ENCODE measurements around the gene SLC4A3. TPM values are rescaled to one million over a fixed set of nuclear protein-coding genes. Genes with fewer than 3 reads are reported as not detected.

SLC4A3 gene
- total and polyA plus RNA-seq, 2 of the 8 experiments (the other 6 are each of a cell fraction or from before 2014, with no cell fraction given) = 4.8 to 7.4 TPM

- H3K79me2 ChIP-seq (ENCODE audit: control insufficient read depth in 1 of 2, insufficient read depth in 2 of 2, low read length in 2 of 2) = no peaks in the 10 kb centered on the region
- H3K56ac ChIP-seq (replicated peaks; ENCODE audit: insufficient read length, low read depth, low read length) = no peak overlapping the region
- H3K4me3 ChIP-seq (ENCODE audit: extremely low read depth in 1 of 4, insufficient read depth in 2 of 4, low read depth in 3 of 4, low read length in 4 of 4) = no peak overlapping the region
- H2AFZ ChIP-seq (ENCODE audit: low read length) = no peak overlapping the region
- no peaks in the 10 kb centered on the region for H3K27me3 ChIP-seq (replicated peaks in 1 of 4; ENCODE audit: control insufficient read depth in 3 of 4, extremely low read depth in 1 of 4, insufficient read depth in 3 of 4, low read length in 3 of 4)
- ChIA-PET POLR2A (ENCODE audit: partially characterized antibody) (no interaction called here), CTCF (ENCODE audit: partially characterized antibody) (interaction anchor here (0.6 to 8.0 kb wide), 4 partner anchors 23 to 140 kb away, joined by 3 to 49 read pairs (median 4); no protein-coding TSS in a partner anchor)
- no peak overlapping the region for H3K14ac ChIP-seq (ENCODE audit: insufficient read length)
- H4K5ac ChIP-seq (ENCODE audit: insufficient read length, low read depth, low read length) = no peak overlapping the region
- H2BK120ac ChIP-seq (replicated peaks; ENCODE audit: low read depth, low read length) = no peak overlapping the region
- no peak overlapping the region for H3K27ac ChIP-seq (ENCODE audit: low read depth, low read length)
- H3K79me1 ChIP-seq (ENCODE audit: low read depth, low read length) = no peaks in the 10 kb centered on the region
- WGBS, 2 experiments (ENCODE audit: extremely low coverage in 1 of 2, insufficient coverage in 1 of 2, insufficient read length in 1 of 2, insufficient replicate concordance in 2 of 2, low coverage in 1 of 2, low lambda C conversion rate in 2 of 2, missing lambda C conversion rate in 1 of 2) = 86% methylated on average over 5 of the region's 5 CpGs; no CpG with 5 or more reads in 1 of the 2 experiments
- H2BK20ac ChIP-seq (ENCODE audit: low read length) = no peak overlapping the region
- no peak overlapping the region for H3K23ac ChIP-seq (ENCODE audit: insufficient read length)
- FAIRE-seq (no peak), DNase-seq (ENCODE audit: low read depth in 1 of 2, low spot score in 2 of 2) (no peak)
- H2AK5ac ChIP-seq (ENCODE audit: low read depth, low read length) = no peak overlapping the region
- no peak overlapping the region for H3K4ac ChIP-seq (replicated peaks; ENCODE audit: insufficient read length, low read depth, low read length)
- H2BK15ac ChIP-seq (ENCODE audit: low read length) = no peak overlapping the region
- no peak overlapping the region for H4K8ac ChIP-seq (ENCODE audit: extremely low read depth, insufficient read depth, low read length)
- H3K4me2 ChIP-seq (ENCODE audit: insufficient read depth in 1 of 2, low read depth in 2 of 2, low read length in 2 of 2) = no peak overlapping the region
- TF ChIP-seq NANOG (IDR thresholded peaks at IDR 0.05; ENCODE audit: insufficient read depth, low read depth, low read length, poor library complexity, severe bottlenecking) = no peak
- no peak for TF ChIP-seq FOSL1 (IDR thresholded peaks at IDR 0.05; ENCODE audit: insufficient read depth, low read depth, low read length)
- TF ChIP-seq BRCA1 (IDR thresholded peaks at IDR 0.05; ENCODE audit: low read depth, low read length) = no peak
- no peak for TF ChIP-seq ATF3 (IDR thresholded peaks at IDR 0.05; ENCODE audit: insufficient read depth, low read depth, low read length)
- no peak for TF ChIP-seq HDAC6 (IDR thresholded peaks at IDR 0.05; ENCODE audit: low read depth, low read length)
- TF ChIP-seq USF2 (IDR thresholded peaks at IDR 0.05; ENCODE audit: low read length) = no peak
- TF ChIP-seq RNF2 (IDR thresholded peaks at IDR 0.05; ENCODE audit: borderline replicate concordance, low read depth, low read length, missing control alignments, poor library complexity, severe bottlenecking) = no peak
- no peak for TF ChIP-seq CBX5 (IDR thresholded peaks at IDR 0.05; ENCODE audit: low read depth, low read length)
- no peak for TF ChIP-seq SIRT6 (IDR thresholded peaks at IDR 0.05; ENCODE audit: low read length)
- TF ChIP-seq BACH1 (IDR thresholded peaks at IDR 0.05; ENCODE audit: low read length) = no peak
- no peak for TF ChIP-seq SP4 (IDR thresholded peaks at IDR 0.05; ENCODE audit: low read length)
- H3K36me3 ChIP-seq (ENCODE audit: control insufficient read depth in 2 of 4, insufficient read depth in 4 of 4, low read length in 3 of 4) = no peaks in the 10 kb centered on the region
- no peaks in the 10 kb centered on the region for H4K20me1 ChIP-seq (replicated peaks in 1 of 2; ENCODE audit: control insufficient read depth in 1 of 2, insufficient read depth in 2 of 2, low read length in 2 of 2)
- H4K91ac ChIP-seq (replicated peaks; ENCODE audit: insufficient read length, low read length) = no peak overlapping the region
- H3K23me2 ChIP-seq (ENCODE audit: low read depth, low read length) = peaks cover 1% of the 10 kb centered on the region; the same call in 1 of the 2 replicates
- H2BK12ac ChIP-seq (ENCODE audit: low read depth, low read length) = no peak overlapping the region
- H2BK5ac ChIP-seq (ENCODE audit: low read depth, low read length) = no peak overlapping the region
- H3K9me3 ChIP-seq (ENCODE audit: insufficient read depth in 2 of 2, low read depth in 1 of 2, low read length in 1 of 2) = peaks cover 9 to 11% of the 10 kb centered on the region in 2 experiments; a peak in 2 of 4 replicates
- no peak overlapping the region for H3K18ac ChIP-seq (ENCODE audit: extremely low read depth, low read length)
- H3K4me1 ChIP-seq (replicated peaks in 1 of 4; ENCODE audit: control insufficient read depth in 3 of 4, insufficient read depth in 4 of 4, low read length in 3 of 4) = peaks cover 0 to 3% (median 1%) of the 10 kb centered on the region in 4 experiments; a peak in 1 of 7 replicates
- no peak overlapping the region for H3K9ac ChIP-seq (replicated peaks in 1 of 4; ENCODE audit: extremely low read depth in 1 of 4, low read depth in 3 of 4, low read length in 3 of 4)
These were observed 36.6 kb downstream of the SLC4A3 start for GRCh38 chr2:219664041-219664440.
